AG08396 (cell line): Measurements from ENCODE around the gene GRIPAP1.

Experiments used
- DNase-seq: peaks from one replicate; pipeline ENCODE4 v3.0.0; 2012; ENCODE audit warnings: low spot score, mixed read lengths

GRIPAP1 gene

GRCh38 chrX:49002091-49002935 lies at the start of gene GRIPAP1:
TSS of gene GRIPAP1 (minus strand) at chrX:49002264. CDS start at chrX:49002229, 35 bp downstream.
- peak; percentile 88 for DNase-seq

- DNase-seq = no peak
Observed at GRCh38 chrX:49043987-49044281, 41.9 kb upstream of the GRIPAP1 start.

- DNase-seq = peak; percentile 91
Observed at GRCh38 chrX:49043220-49043986, 41.3 kb upstream of the GRIPAP1 start, which contains the start of gene TFE3. TSS of gene TFE3 (minus strand) at chrX:49043357. CDS start at chrX:49043226, 131 bp downstream.

- DNase-seq = no peak
Observed at GRCh38 chrX:49042581-49043219, 40.6 kb upstream of the GRIPAP1 start.

GRCh38 chrX:49041744-49042580 lies 39.9 kb upstream of the GRIPAP1 start:
- no peak for DNase-seq

- DNase-seq = no peak
Observed at GRCh38 chrX:49040376-49040955, 38.4 kb upstream of the GRIPAP1 start.

- DNase-seq = peak; percentile 79
Observed at GRCh38 chrX:49039598-49040375, 37.7 kb upstream of the GRIPAP1 start.

- no peak for DNase-seq
Observed at GRCh38 chrX:49037883-49038475, 35.9 kb upstream of the GRIPAP1 start.

- no peak for DNase-seq
Observed at GRCh38 chrX:49030283-49030682, 28.2 kb upstream of the GRIPAP1 start.

- peak; percentile 8 for DNase-seq
Observed at GRCh38 chrX:49029876-49030275, 27.8 kb upstream of the GRIPAP1 start.

GRCh38 chrX:49019599-49020249 lies 17.7 kb upstream of the GRIPAP1 start:
- no peak for DNase-seq

- DNase-seq = no peak
Observed at GRCh38 chrX:49019050-49019449, 17.0 kb upstream of the GRIPAP1 start.

GRCh38 chrX:49003696-49004095 lies 1.6 kb upstream of the GRIPAP1 start:
- DNase-seq = no peak

GRCh38 chrX:49001521-49002090 lies 458 bp downstream of the GRIPAP1 start:
- DNase-seq = peak; percentile 45

- no peak for DNase-seq
Observed at GRCh38 chrX:49000636-49001035, 1.4 kb downstream of the GRIPAP1 start.

- DNase-seq = no peak
Observed at GRCh38 chrX:48999030-48999429, 3.0 kb downstream of the GRIPAP1 start.

- no peak for DNase-seq
Observed at GRCh38 chrX:48998391-48998790, 3.7 kb downstream of the GRIPAP1 start.

- DNase-seq = no peak
Observed at GRCh38 chrX:48997865-48998264, 4.2 kb downstream of the GRIPAP1 start.

- no peak for DNase-seq
Observed at GRCh38 chrX:48997455-48997854, 4.6 kb downstream of the GRIPAP1 start.
